HG03097 (cell line): ENCODE results near the gene RNF167.

Experiments
- ATAC-seq: cut with Tn5 transposase; IDR thresholded peaks from one replicate; pipeline ENCODE4 v1.9.1; 2021; ENCODE audit not compliant: unreplicated experiment, low FRiP score

Gene RNF167

DNA sequence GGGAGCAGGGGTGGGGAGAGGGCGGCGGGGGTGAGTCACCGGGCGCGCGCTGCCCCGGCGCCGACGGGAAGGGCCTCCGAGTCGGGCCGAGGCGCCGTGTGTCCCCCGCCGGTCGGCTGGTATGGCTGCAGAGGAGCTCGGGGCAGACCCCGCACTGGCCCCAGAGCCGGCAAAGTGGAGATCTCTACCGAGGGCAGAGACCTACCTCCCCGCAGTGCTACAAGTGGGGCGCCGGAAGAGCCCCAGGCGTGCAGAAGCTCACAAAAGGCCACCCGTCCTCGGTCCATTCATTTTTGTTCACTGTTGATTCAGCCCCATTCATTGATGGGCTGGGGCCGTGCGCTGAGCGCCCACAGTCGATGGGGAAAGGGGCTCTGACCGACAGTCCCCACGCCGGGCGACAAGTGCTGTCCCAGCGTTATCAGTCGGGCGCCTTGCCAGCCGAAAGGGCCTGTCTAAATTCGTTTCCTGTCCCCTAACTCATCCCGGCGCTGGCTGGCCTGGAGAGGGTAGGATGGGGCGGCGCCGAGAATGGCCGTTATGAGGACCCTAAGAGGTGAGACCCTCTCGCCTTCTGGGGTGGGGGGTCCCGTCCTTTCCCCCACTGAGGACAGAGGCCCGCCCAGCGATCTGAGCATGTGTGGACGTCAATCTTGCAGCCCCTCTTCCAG is 10.1 kb downstream of the RNF167 start:
- ATAC-seq: no peak

DNA sequence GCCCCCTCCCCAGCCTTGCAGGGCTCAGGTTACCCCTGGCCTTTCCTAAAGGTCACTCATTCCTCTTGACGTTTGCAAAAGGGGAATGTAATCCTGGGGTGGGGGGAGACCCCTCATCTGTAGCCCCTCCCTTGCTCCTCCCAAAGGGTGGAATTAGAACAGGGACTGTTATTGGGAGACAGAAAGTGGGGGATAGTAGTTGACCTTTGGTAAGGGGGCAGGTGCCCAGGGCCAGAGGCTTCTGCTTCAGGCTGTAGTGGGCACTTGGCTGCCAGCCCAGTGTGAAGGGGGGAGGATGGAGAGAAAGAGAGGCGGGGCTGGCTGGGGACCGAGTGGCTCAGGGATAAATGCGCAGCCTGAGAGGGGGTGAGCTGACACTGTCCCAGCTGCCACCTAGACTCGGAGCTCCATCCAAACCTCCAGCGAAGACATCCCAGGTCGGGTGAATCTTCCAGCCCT is 10.7 kb downstream of the RNF167 start, which contains the start of gene ENO3:
Gene ENO3, plus strand, starts transcription at position 374 of the 459 bp plus-strand sequence. CDS start 711 bp downstream, outside the sequence.
- no peak for ATAC-seq

DNA sequence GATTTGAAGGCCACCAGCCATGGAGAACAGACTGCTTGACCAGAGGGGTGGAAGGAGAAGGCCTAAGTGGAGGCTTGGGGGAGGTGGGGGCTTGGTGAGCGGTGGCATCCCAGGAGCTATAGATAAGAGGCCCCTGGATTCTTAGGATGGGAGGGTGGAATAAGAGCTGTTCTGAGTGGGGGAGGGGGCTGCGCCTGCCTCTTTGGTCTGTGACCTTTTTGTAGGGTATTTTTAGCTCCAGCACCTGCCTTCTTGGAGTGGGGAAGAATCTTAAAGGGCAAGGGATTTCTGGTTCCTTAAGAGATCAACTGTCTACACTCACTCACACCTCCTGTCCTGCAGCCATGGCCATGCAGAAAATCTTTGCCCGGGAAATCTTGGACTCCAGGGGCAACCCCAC is 11.4 kb downstream of the RNF167 start:
- ATAC-seq: no peak

DNA sequence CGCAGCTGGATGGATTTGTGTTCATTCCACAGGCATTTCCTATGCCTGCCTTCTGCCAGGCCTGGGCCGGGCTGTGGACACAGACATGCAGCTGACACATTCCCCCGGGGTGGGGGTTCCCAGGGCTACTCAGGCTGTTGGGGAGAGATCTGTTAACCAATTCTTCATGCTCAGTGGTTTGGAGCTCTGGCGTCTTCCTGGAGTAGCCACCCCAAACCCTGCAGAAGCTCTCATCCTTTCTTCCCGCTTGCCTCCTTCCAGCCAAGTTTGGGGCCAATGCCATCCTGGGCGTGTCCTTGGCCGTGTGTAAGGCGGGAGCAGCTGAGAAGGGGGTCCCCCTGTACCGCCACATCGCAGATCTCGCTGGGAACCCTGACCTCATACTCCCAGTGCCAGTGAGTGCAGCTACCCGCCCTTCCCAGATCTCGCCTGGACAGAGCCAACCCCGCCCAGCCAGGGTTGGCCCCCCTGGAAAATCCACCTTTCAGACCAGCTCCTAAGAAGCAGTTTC is 13.4 kb downstream of the RNF167 start:
- no peak for ATAC-seq

DNA sequence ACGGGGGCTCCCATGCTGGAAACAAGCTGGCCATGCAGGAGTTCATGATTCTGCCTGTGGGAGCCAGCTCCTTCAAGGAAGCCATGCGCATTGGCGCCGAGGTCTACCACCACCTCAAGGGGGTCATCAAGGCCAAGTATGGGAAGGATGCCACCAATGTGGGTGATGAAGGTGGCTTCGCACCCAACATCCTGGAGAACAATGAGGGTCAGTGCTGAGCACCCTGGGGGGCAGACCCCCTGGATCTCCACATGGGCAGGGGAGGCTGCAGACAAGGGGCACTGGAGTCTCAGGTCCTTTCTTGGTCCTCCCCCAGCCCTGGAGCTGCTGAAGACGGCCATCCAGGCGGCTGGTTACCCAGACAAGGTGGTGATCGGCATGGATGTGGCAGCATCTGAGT is 15.0 kb downstream of the RNF167 start:
- no peak for ATAC-seq

DNA sequence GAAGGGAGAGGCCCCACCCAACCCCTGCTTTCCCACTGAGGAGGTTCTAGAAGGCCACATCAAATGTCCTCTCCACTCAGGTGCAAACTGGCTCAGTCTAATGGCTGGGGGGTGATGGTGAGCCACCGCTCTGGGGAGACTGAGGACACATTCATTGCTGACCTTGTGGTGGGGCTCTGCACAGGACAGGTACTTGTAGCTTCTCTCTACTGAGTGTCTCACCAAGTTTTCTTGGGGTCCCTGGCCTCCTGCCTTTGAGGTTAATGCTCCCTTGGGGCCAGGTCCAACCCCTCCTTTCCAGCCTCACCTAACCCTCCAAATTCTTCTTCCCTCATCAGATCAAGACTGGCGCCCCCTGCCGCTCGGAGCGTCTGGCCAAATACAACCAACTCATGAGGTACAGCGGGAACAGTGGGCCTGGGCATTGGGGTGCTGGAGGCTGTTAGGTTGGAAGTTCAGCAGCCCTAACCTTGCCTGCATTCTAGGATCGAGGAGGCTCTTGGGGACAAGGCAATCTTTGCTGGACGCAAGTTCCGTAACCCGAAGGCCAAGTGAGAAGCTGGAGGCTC is 16.5 kb downstream of the RNF167 start:
- ATAC-seq: no peak

DNA sequence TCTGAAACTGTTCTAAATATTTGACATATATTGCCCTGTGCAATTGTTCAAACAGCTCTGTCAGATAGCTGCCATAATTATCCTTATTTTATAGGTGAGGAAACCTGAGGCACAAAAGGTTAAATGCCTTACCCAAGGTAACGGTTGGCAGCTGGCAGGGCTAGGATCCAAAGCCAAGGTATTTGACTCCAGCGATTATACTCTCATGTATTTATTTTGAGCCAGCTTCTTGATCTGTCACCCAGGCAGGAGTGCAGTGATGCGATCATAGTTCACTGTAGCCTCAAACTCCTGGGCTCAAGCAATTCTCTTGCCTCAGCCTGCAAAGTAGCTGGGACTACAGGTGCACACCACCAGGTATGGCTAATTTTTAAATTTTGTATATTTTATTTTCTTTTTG is 18.0 kb downstream of the RNF167 start:
- no peak for ATAC-seq

DNA sequence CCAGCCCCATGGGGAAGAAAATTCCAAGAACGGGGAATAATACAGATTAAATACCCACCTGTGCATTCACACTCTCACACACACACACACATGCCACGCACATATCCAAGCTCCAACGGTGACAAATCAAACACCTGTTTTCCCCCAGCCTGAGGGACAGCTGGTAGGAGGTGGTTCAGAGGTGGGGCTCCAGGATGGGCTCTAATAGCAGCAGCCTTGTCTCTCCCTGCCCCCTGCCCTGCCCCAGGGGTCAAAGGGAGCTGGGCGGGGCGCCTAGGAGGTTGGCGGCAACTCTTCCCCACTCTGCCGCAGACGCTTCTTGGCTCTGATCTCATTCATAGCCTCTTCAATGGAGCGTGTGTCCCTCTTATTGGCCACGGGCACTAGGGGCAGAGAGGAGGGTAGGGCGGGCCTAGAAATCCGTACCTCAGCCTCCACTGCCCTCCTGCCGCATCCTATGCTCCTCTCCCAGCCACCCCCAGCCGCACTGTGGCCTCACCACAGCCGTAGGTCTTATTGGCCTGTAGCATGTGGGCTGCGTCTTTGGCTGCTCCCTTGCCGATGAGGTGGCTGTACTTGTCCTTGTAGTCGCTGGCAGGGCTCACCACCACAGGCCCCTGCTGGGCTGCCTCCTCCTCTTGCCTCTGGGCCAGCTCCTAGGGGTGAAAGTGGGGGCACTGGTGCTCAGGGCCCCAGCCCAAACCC is 19.3 kb downstream of the RNF167 start:
- no peak for ATAC-seq

DNA sequence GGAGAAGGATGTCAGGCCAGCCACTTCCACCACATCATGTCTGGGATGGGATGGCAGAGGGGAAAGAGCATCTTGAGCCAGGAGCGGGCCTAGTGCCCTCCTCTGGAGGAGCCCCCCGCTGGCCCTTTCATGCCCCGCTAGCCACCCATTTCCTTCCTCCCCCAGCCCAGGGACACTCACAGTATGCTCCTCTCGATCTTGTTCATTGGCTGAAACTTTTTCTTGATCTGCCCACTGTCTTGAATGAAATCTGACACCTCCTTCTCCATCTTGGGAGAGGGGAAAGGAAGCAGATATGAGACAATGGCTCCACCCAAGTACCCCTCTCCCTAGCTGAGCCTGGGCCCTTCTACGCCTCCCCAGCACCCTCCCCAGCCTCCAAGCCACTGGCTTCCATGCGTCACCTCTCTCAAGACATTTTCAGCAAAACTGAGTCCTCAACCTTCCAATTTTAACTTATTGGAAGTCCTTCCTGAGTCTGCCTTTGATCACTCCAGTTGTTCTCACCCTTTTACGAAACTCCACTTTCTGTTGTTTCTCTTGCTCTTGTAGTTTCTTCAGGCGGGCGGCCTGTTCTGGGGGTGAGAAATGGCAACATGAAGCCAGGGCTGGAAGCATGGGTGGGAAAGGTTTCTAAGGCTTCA is 20.3 kb downstream of the RNF167 start:
- no peak for ATAC-seq

DNA sequence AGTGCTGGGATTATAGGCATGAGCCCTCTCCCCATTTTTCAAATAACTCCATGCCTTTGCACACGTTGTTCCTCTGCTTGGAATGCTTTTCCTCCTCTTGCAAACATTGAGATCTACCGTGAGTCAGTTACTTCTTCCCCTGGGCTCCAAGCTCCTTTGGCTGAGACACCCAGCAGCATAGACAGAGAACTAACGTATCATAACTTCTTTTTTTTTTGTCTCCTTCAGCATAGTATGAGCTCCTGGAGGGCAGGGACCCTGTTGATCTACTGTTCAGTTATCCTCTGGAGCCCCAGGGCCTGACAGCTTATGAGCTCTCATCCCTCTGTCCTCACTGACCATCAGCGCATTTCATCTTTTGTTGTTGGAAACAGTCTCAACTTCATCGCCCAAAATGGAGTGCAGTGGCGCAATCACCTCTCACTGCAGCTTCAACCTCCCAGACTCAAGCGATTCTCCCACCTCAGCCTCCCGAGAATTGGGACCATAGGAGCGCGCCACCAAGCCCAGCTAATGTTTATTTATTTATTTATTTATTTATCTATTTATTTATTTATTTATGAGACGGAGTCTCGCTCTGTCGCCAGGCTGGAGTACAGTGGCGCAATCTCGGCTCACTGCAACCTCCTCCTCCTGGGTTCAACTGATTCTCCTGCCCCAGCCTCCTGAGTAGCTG is 25.4 kb downstream of the RNF167 start:
- no peak for ATAC-seq

DNA sequence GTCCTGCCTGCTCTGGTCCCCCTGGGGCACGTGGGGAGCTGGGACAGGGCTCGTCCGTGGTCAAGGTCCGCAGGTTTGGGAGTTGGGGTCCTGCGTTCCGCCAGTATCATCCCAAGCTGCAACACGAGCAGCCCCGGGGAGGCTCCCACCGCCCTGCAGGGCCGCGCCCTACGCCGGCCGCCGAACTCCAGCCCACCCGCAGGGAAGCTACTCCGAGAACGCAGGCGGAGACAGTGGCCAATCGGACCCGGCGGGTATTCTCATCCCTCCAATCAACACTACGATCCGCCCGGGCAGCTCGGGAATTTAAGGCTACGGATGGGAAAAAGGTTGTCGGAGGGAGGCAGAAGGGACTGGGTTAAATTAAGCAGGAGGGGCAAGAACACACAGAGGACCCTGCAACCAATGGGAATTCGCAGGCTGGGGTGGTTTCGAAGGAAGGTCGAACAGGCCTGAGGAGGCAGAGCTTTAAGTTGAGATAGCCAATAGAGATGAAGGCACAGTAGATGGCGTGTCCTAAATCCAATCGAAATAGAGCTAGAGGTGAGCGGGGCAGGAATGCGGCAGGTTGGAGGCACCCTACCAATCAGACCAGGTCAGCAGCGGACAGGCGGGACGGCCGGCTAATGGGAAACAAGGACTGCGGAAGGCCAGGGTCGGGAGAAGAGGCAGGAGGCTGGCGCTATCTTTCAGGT is 26.9 kb downstream of the RNF167 start:
- ATAC-seq: peak; percentile 82

DNA sequence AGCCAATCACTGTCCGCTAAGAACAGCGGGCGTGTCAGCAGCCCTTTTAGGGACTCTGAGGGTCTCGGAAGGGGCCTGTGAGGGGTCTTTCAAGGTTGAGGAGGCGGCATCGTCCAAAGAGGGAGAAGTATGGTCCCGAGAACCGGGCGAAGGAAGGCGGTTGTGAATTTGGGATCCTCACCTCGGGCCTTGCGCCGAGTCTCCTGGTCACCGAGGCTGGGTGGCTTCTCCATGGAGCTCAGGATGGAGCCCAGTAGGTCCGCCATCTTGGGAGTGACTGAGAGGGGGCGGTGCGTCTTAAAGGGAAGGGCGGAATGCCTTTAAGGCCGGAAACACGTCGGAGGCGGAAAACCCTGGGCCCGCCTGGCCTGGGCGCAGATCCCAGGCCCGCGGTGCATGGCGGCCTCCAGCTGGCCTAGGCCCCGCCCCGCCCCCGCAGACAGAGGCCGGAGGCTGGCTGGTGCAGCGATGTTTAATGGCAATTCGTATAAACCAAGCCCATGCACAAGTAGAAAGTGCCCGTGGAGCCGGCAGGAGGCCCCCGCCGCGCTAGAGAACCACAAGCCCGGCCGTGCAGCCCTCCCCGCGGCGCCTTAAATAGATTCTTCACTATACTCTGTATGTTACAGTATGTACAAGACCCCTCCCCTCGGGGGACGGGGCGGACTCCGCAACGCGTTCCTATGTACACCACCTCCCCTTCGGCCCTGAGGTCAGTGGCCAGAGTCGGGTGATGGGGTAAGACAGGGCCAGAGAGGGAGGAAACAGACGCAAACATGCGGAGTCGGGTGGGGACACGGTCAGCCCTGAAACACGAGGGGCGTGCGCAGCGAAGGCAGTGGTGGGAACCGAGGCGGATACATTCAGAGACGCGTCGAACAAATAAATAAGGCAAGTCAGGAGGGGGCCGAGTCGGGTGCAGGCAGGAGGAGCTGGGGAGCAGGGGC is 27.7 kb downstream of the RNF167 start, which contains the start of gene SPAG7:
Gene SPAG7, minus strand, starts transcription at position 279 of the 947 bp plus-strand sequence. Its CDS starts 13 bp downstream, at position 266.
- peak; percentile 57 for ATAC-seq

DNA sequence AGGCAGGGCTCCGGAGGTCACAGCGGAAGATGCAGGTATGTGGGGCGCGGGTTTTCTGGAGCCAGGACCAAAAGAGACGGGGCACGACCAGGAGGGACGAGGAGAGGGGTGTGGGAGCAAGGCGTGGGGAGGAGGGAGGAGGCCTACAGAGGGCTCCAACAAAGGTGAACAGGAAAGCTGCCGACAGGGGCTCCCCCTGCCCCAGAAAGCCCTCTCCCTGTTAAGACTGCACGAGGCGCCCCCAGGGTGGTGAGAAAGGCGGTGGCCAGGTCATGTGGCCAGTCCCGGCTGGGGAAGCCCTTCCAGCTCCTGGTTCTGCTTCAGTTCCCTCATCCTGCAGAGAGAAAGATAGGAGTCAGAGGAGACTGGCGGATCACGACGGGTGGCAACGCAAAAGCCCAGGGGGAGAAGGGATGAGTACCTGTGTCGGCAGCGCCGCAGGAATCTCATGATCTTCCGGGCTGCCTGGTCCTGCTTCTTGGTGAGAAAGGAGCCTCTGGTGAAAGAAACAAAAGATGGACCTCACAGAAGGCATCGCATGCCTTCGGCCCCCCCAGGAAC is 28.5 kb downstream of the RNF167 start:
- ATAC-seq: no peak

DNA sequence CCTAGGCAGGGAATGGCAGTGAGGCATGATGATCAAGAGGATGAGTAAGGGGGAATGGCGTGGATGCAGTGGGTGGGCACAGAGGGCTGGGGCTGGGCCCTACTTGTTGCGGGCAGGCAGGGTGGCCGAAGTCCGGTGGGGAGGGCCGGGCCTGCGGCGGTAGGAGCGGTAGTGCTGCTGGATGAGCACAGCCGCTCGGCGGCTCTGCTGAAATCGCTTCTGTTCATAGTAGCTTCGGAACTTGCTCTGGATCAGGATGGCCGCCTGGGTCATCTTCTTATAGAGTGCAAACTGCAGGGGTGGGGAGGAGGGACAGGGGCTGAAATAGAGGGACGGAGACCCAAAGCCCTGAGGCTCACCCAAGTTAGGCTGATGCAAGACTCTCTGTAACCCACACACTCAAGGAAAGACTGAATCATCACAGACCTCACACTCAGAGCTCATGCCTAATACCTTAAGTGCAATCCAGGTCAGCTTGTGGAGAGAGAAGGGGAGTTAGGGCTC is 29.0 kb downstream of the RNF167 start:
- no peak for ATAC-seq

DNA sequence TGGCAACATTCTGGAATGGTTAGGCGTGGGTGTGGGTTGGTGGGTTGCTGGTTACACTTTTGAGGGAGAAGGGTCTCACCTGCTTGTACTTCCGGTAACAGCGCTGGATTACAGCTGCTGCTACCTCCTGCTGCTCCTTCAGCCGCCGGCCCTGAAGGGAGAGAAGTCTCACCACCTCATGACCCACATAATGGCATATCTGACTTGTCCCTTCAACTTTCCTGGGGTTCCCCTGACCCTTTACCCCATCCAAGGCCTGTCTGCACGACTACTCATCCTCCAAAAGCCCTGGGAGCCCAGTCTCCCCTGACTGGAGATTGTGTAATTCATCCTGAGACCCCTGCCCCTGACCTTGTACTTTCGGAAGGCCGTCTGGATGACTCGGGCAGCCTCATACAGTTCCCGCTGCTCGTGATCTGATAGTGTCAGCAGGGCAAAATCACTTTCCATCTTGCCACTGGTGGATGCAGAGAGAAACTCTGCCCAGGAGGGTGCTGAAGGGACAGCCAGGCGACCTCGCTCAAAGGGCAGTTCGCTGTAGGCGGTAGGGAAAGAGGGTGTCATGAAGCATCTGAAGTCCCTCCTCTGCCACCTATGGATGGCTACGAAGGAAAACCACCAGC is 29.6 kb downstream of the RNF167 start:
- ATAC-seq: no peak

DNA sequence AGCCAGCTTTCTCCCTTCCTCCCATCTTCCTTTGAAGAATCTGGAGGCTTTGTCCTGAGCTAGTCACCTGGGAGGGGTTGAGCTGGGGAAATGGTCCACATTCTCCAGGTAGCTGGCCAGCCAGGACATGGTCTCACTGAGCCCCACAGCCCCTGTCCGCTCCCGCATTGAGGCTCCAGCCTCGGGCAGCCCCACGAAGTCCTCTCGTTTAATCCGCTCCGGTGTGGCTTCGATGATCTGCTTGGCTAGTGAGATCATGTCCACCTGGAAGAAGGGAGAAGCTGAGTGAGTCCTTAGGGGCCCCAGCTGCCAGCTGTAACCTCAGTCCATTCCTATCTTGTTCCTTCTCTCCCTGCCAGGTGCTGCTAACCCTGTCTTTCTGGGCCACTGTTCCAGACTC is 30.2 kb downstream of the RNF167 start:
- no peak for ATAC-seq

DNA sequence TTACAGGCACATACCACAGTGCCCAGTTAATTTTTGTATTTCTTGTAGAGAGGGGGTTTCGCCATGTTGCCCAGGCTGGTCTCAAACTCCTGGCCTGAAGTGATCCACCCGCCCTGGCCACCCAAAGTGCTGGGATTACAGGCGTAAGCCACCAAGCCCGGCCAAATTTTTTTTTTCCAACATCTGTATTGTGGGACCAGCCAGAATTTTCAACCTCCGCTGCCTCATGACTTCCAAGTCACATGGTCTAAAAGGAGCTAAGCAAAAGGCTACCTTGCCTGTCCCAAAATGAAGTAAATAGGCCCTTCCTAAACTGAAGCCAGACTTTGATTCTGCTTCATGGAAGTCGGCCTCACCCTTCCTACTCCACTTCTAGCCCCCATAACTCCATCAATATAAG is 31.8 kb downstream of the RNF167 start:
- ATAC-seq: no peak

DNA sequence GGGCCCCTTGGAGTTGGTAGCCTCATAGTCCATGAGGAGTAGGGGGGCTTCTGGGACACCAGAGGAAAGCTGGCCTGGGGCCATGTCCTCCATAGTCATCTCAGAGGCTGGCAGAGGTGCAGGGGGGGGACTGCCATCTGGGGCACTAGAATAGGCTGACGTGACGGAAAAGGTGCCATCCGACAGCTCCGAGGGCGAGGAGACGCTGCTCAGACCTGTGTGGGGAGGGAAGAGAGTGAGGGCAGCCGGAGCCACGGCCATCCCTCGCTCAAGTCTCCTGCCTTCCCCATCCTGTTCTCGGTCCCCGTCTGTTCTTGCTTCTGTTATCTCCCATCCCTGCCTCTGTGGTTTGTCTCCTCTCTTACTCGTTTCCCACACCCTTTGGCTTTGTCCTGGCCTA is 32.3 kb downstream of the RNF167 start:
- ATAC-seq: no peak
